Hippocampal formation (tissue), 2 donors: ENCODE measurements around the gene ZBTB47.

Experiments
- DNase-seq, 2 donors: peaks; one replicate each; lab custom pipeline; 2025; lab: John Stamatoyannopoulos, UW

The ZBTB47 gene

GRCh38 chr3:42653560-42654330 is at the start of gene ZBTB47:
ZBTB47 (plus strand) TSS chr3:42653697; CDS start chr3:42658356, 4,659 bp downstream.
- peak; percentile 36 to 66 for DNase-seq

GRCh38 chr3:42605546-42606173 is 47.8 kb upstream of the ZBTB47 start:
- no peak for DNase-seq

- DNase-seq: no peak
These were observed 44.9 kb upstream of the ZBTB47 start for GRCh38 chr3:42608581-42608980.

GRCh38 chr3:42610976-42611375 is 42.5 kb upstream of the ZBTB47 start:
- no peak for DNase-seq

GRCh38 chr3:42612217-42612616 is 41.3 kb upstream of the ZBTB47 start:
- DNase-seq: no peak

GRCh38 chr3:42612928-42613327 is 40.6 kb upstream of the ZBTB47 start:
- DNase-seq: no peak

GRCh38 chr3:42613462-42613861 is 40.0 kb upstream of the ZBTB47 start:
- DNase-seq: no peak

- no peak for DNase-seq
These were observed 21.9 kb upstream of the ZBTB47 start for GRCh38 chr3:42631620-42632019.

GRCh38 chr3:42632146-42632545 is 21.4 kb upstream of the ZBTB47 start:
- DNase-seq: no peak

GRCh38 chr3:42633544-42633943 is 20.0 kb upstream of the ZBTB47 start:
- DNase-seq: no peak

- DNase-seq: no peak
These were observed 18.4 kb upstream of the ZBTB47 start for GRCh38 chr3:42635111-42635510.

- no peak for DNase-seq
These were observed 16.5 kb upstream of the ZBTB47 start for GRCh38 chr3:42637001-42637400.

- DNase-seq: no peak
These were observed 15.1 kb upstream of the ZBTB47 start for GRCh38 chr3:42638339-42638842.

GRCh38 chr3:42639192-42639591 is 14.3 kb upstream of the ZBTB47 start:
- no peak for DNase-seq

GRCh38 chr3:42640129-42640528 is 13.4 kb upstream of the ZBTB47 start:
- DNase-seq: no peak

- no peak for DNase-seq
These were observed 12.6 kb upstream of the ZBTB47 start for GRCh38 chr3:42640771-42641370.

- DNase-seq: no peak
These were observed 5.6 kb upstream of the ZBTB47 start for GRCh38 chr3:42647821-42648459.

- no peak for DNase-seq
These were observed 4.5 kb upstream of the ZBTB47 start for GRCh38 chr3:42649006-42649405.

GRCh38 chr3:42649783-42650182 is 3.7 kb upstream of the ZBTB47 start:
- no peak for DNase-seq

- DNase-seq: no peak
These were observed 2.0 kb upstream of the ZBTB47 start for GRCh38 chr3:42651248-42652091.

- DNase-seq: no peak
These were observed 1.3 kb upstream of the ZBTB47 start for GRCh38 chr3:42652251-42652610.
